K562 (cell line): ENCODE data around the gene TENT4A. TPM values are rescaled to one million over a fixed set of nuclear protein-coding genes. Genes with fewer than 3 reads are reported as not detected.

Source experiments
- ATAC-seq: fragments of 200-7000 bp; cut with Tn5 transposase; 3 replicates; pipeline ENCODE4 v1.9.1; 2020; ENCODE audit warnings: moderate library complexity
- BruUV-seq: library from RNA; stranded (reverse); fragments of 400-500 nt; replicated peaks from 2 replicates; lab custom pipeline; 2021; lab: Mats Ljungman, UMichigan
- CTCF ChIA-PET: fragments of 300-600 bp; formaldehyde crosslinking; extraction: SDS; loops from one replicate; lab custom pipeline; 2021; ENCODE audit warnings: low intra/inter-chr PET ratio; lab: Yijun Ruan, JAX
- POLR2A ChIA-PET: fragments of 300-600, 350-650 bp; sonication (Branson Sonifier 250); formaldehyde crosslinking; extraction: SDS; loops from one replicate; lab custom pipeline; 2021; ENCODE audit warnings: antibody characterized with exemption, inconsistent platforms; lab: Yijun Ruan, JAX
- DNase-seq, 4 experiments: peaks; one replicate each; pipeline versions ENCODE4 v3.0.0 to v3.0.0-alpha.2; 2011 to 2018; ENCODE audit warnings: low spot score in 3 of 4, mixed read lengths in 3 of 4; ENCODE audit errors: extremely low read depth in 1 of 4
- FAIRE-seq: peaks from 2 replicates; lab custom pipeline; 2011; peaks lifted over from hg19 to GRCh38; lab: Jason Lieb, UNC
- H2AFZ ChIP-seq: 2 replicates; pipeline ENCODE4 v1.6.0; 2011; ENCODE audit warnings: low read depth, low read length, control low read depth, inconsistent platforms
- H3K27ac ChIP-seq: fragments of 200-600 bp; 3 replicates; pipeline ENCODE4 v1.8.0; 2011; ENCODE audit warnings: low read depth, mild to moderate bottlenecking, control low read depth, inconsistent platforms, low read length, moderate library complexity, mixed read lengths; ENCODE audit errors: extremely low read depth
- H3K27me3 ChIP-seq, 2 experiments: fragments of 300-600 bp in 1 of 2; 2 replicates in 1 of 2; 3 replicates in 1 of 2; pipeline versions ENCODE4 v1.6.0 to v1.8.0; 2011; ENCODE audit warnings: inconsistent platforms in 2 of 2, low read length in 2 of 2, mild to moderate bottlenecking in 1 of 2, mixed read lengths in 1 of 2, moderate library complexity in 1 of 2; ENCODE audit not compliant: control insufficient read depth in 2 of 2, insufficient read depth in 2 of 2
- H3K36me3 ChIP-seq: fragments of 300-600 bp; 3 replicates; pipeline ENCODE4 v1.8.0; 2011; ENCODE audit warnings: mild to moderate bottlenecking, low read length, inconsistent platforms; ENCODE audit not compliant: control insufficient read depth, insufficient read depth
- H3K4me1 ChIP-seq, 2 experiments: fragments of 200-600 bp in 1 of 2; replicated peaks in 1 of 2; 2 replicates in 1 of 2; 3 replicates in 1 of 2; pipeline versions ENCODE4 v1.5.1 to v1.8.0; 2011; ENCODE audit warnings: inconsistent platforms in 2 of 2, low read length in 2 of 2, mild to moderate bottlenecking in 1 of 2, mixed read lengths in 1 of 2, moderate library complexity in 1 of 2; ENCODE audit not compliant: control insufficient read depth in 2 of 2, insufficient read depth in 2 of 2
- H3K4me2 ChIP-seq: 2 replicates; pipeline ENCODE4 v1.6.1; 2011; ENCODE audit warnings: low read length, control low read depth, inconsistent platforms, mixed read lengths; ENCODE audit not compliant: insufficient read depth
- H3K4me3 ChIP-seq: fragments of 200-600 bp; sonication (generic), shearing (Covaris generic); 2 replicates; pipeline ENCODE4 v1.5.1; 2016; ENCODE audit warnings: control low read depth, inconsistent platforms
- H3K79me2 ChIP-seq: fragments of 200-600 bp; 3 replicates; pipeline ENCODE4 v1.8.0; 2011; ENCODE audit warnings: low read length, inconsistent platforms; ENCODE audit not compliant: control insufficient read depth, insufficient read depth
- H3K9ac ChIP-seq, 2 experiments: 2 replicates each; pipeline versions ENCODE4 v1.6.0 to v1.6.1; 2011; ENCODE audit warnings: low read depth in 2 of 2, low read length in 2 of 2, control low read depth in 1 of 2, inconsistent platforms in 1 of 2, mild to moderate bottlenecking in 1 of 2, mixed read lengths in 1 of 2; ENCODE audit not compliant: insufficient read depth in 1 of 2
- H3K9me1 ChIP-seq: one replicate; pipeline ENCODE4 v1.6.0; 2011; ENCODE audit warnings: inconsistent platforms, mild to moderate bottlenecking, low read length, moderate library complexity; ENCODE audit not compliant: control insufficient read depth, insufficient read depth
- H3K9me3 ChIP-seq: replicated peaks from 2 replicates; pipeline ENCODE4 v1.5.1; 2011; ENCODE audit warnings: low read depth, low read length, inconsistent platforms; ENCODE audit not compliant: control insufficient read depth, insufficient read depth
- H4K20me1 ChIP-seq: replicated peaks from 2 replicates; pipeline ENCODE4 v1.6.1; 2011; ENCODE audit warnings: low read length, inconsistent platforms, mixed read lengths; ENCODE audit not compliant: control insufficient read depth, insufficient read depth
- CBX8 ChIP-seq: fragments of 200-600 bp; sonication (generic); IDR thresholded peaks from 2 replicates; pipeline ENCODE4 v1.6.1; 2012; ENCODE audit warnings: borderline replicate concordance, mixed run types, low read depth, mild to moderate bottlenecking, moderate library complexity, mixed read lengths, low read length, control low read depth, inconsistent platforms; ENCODE audit not compliant: poor library complexity, severe bottlenecking; ENCODE audit errors: extremely low read depth
- CHD4 ChIP-seq: fragments of 200-600 bp; sonication (generic); IDR thresholded peaks from 3 replicates; pipeline ENCODE4 v1.6.1; 2012; ENCODE audit warnings: low read depth, mild to moderate bottlenecking, mixed read lengths, low read length, inconsistent platforms; ENCODE audit not compliant: insufficient read depth, insufficient replicate concordance, poor library complexity, severe bottlenecking
- KLF16 ChIP-seq: IDR thresholded peaks from 2 replicates; pipeline ENCODE4 v1.6.1; 2016; ENCODE audit warnings: antibody characterized with exemption
- NCOA1 ChIP-seq: fragments of 450-650 bp; IDR thresholded peaks from 2 replicates; pipeline ENCODE4 v1.6.1; 2016; ENCODE audit warnings: low read depth
- SAP30 ChIP-seq: fragments of 200-600 bp; sonication (generic); IDR thresholded peaks from 2 replicates; pipeline ENCODE4 v1.6.1; 2012; ENCODE audit warnings: borderline replicate concordance, low read depth, mild to moderate bottlenecking, moderate library complexity, low read length, control low read depth, inconsistent platforms; ENCODE audit not compliant: insufficient read depth, poor library complexity, severe bottlenecking
- SREBF1 ChIP-seq: fragments of 150-350 bp; IDR thresholded peaks from 2 replicates; pipeline ENCODE4 v1.6.1; 2014; ENCODE audit warnings: antibody characterized with exemption, low read depth, low read length, borderline replicate concordance
- SRSF1 ChIP-seq: fragments of 200-400 bp; formaldehyde crosslinking; IDR thresholded peaks from 2 replicates; pipeline ENCODE4 v1.6.1; 2017; ENCODE audit warnings: mild to moderate bottlenecking, low read depth, low read length, moderate library complexity
- STAT5B ChIP-seq: fragments of 250-450 bp; sonication (Bioruptor Pico); IDR thresholded peaks from 2 replicates; pipeline ENCODE4 v1.8.0; 2021; ENCODE audit warnings: mild to moderate bottlenecking, inconsistent platforms
- TGIF2 ChIP-seq: sonication (generic); formaldehyde crosslinking; IDR thresholded peaks from 2 replicates; pipeline ENCODE4 v1.8.1; 2022; ENCODE audit warnings: mild to moderate bottlenecking, missing genetic modification reagents, moderate library complexity
- ZBTB1 ChIP-seq: sonication (generic); formaldehyde crosslinking; IDR thresholded peaks from 2 replicates; pipeline ENCODE4 v1.8.1; 2023; ENCODE audit warnings: missing genetic modification reagents, low read depth, mild to moderate bottlenecking, borderline replicate concordance
- ZEB2 ChIP-seq: fragments of 450-650 bp; IDR thresholded peaks from 2 replicates; pipeline ENCODE4 v1.6.1; 2016
- ZNF224 ChIP-seq: sonication (generic); formaldehyde crosslinking; IDR thresholded peaks from 2 replicates; pipeline ENCODE4 v1.8.0; 2022; ENCODE audit warnings: mild to moderate bottlenecking, missing genetic modification reagents
- ZNF57 ChIP-seq: fragments of 450-650 bp; formaldehyde crosslinking; IDR thresholded peaks from 2 replicates; pipeline ENCODE4 v1.4.0; 2020; ENCODE audit warnings: mild to moderate bottlenecking, moderate library complexity
- WGBS: fragments of 100-300 bp; shearing (Covaris generic); methylation state at CpG from one replicate; pipeline ENCODE4 v1.1.6; 2016; ENCODE audit warnings: low coverage, mixed read lengths; ENCODE audit not compliant: insufficient coverage; ENCODE audit errors: missing lambda C conversion rate; 5-methylcytosine and 5-hydroxymethylcytosine counted together
- in situ Hi-C: fragments of 300-500 bp; cut with MboI; formaldehyde crosslinking; loops from 4 replicates; pipeline ENCODE4 v1.15.0; 2018; ENCODE audit warnings: inconsistent platforms, mixed read lengths
- intact Hi-C: fragments of 100-400 bp; cut with micrococcal nuclease; formaldehyde crosslinking; loops from 2 replicates; pipeline ENCODE4 v1.14.2; 2022
- polyA plus RNA-seq, 8 experiments: library from polyadenylated mRNA; depleted of rRNA in 4 of 8; stranded (reverse) in 5 of 8; unstranded in 3 of 8; fragments of >200 nt; fragmentation: Nextera tagmentation in 2 of 8; fragmentation: Illumina TruSeq in 1 of 8; extraction: Ambion mirVana in 2 of 8; extraction: Trizol in 1 of 8; gene quantifications; 2 replicates each; pipeline versions ENCODE4 v1.2.1 to v1.2.3, GENCODE V29; 2011 to 2014; ENCODE audit warnings: inconsistent platforms in 1 of 8, missing spikeins in 1 of 8
- total RNA-seq, 7 experiments: library from RNA; depleted of rRNA in 6 of 7; stranded (reverse); fragments of >200 nt in 6 of 7; fragmentation: Illumina TruSeq in 2 of 7; extraction: Trizol in 2 of 7; gene quantifications; 2 replicates each; pipeline versions ENCODE4 v1.2.1 to v1.2.3, GENCODE V29; 2011 to 2021; ENCODE audit warnings: low replicate concordance in 1 of 7
- TF ChIP-seq, protein P1 (sequence below): sonication (generic); formaldehyde crosslinking; IDR thresholded peaks from 2 replicates; pipeline ENCODE4 v1.8.1; 2023; ENCODE audit warnings: mild to moderate bottlenecking, missing genetic modification reagents
- TF ChIP-seq, protein P2 (sequence below): fragments of 250-450 bp; sonication (Bioruptor Pico); IDR thresholded peaks from 2 replicates; pipeline ENCODE4 v1.8.0; 2021; ENCODE audit warnings: moderate library complexity, mild to moderate bottlenecking, inconsistent platforms

Gene TENT4A
- total and polyA plus RNA-seq, 9 of the 15 experiments (the other 6 are each of a cell fraction or from before 2014, with no cell fraction given): 1.3 to 27.3 (median 13.0) TPM

DNA sequence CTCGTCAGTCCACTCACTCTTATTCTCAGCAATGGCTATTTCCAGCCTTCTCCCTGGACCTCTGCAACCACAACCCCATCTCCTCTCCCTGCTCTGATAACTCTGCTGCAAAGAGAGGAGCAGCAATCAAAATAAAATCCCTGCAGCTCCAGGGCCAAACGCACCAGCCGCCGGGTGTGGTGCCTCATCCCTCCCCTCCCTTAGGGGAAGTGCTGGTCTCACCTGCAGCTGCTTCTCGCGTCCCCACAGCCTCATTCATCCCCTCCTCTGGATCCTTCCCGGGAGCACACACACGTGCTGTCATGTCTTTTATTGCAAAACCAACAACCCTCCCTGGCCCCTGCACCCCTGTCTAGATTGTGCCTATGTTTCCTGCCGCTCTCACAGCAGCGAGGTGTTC lies 77.8 kb downstream of the TENT4A start:
- CTCF ChIA-PET: no interaction called here

More for the DNA sequence above, 77.8 kb downstream of the TENT4A start:
- H3K27me3 ChIP-seq: peaks cover 32 to 51% of the 10 kb centered on the region in 2 experiments; a peak in 4 of 5 replicates
- intact Hi-C loops: no loop called here
- FAIRE-seq (no peak), ATAC-seq (no peak), DNase-seq (no peak)
- no peaks in the 10 kb centered on the region for H3K36me3 ChIP-seq
- no peak overlapping the region for H3K27ac ChIP-seq
- no peaks in the 10 kb centered on the region; a peak in 1 of 5 replicates for H3K4me1 ChIP-seq
- no peaks in the 10 kb centered on the region for H3K9me1 ChIP-seq
- H3K4me2 ChIP-seq: no peak overlapping the region
- no TSS peak for BruUV-seq
- H3K4me3 ChIP-seq: no peak overlapping the region
- in situ Hi-C loops: no loop called here
- H3K79me2 ChIP-seq: no peaks in the 10 kb centered on the region
- TF ChIP-seq, protein P1, sequence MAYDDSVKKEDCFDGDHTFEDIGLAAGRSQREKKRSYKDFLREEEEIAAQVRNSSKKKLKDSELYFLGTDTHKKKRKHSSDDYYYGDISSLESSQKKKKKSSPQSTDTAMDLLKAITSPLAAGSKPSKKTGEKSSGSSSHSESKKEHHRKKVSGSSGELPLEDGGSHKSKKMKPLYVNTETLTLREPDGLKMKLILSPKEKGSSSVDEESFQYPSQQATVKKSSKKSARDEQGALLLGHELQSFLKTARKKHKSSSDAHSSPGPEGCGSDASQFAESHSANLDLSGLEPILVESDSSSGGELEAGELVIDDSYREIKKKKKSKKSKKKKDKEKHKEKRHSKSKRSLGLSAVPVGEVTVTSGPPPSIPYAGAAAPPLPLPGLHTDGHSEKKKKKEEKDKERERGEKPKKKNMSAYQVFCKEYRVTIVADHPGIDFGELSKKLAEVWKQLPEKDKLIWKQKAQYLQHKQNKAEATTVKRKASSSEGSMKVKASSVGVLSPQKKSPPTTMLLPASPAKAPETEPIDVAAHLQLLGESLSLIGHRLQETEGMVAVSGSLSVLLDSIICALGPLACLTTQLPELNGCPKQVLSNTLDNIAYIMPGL (CRISPR knock-in tag): no peak
- TF ChIP-seq, protein P2, sequence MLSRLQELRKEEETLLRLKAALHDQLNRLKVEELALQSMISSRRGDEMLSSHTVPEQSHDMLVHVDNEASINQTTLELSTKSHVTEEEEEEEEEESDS (CRISPR knock-in tag): no peak
- TF ChIP-seq SAP30: no peak
- no peak for TF ChIP-seq ZNF224 (CRISPR knock-in tag)
- no peak for TF ChIP-seq ZNF57 (CRISPR knock-in tag)
- TF ChIP-seq NCOA1: no peak
- TF ChIP-seq SRSF1: no peak
- no peak for TF ChIP-seq STAT5B (CRISPR knock-in tag)
- no peak for TF ChIP-seq SREBF1
- no peak for TF ChIP-seq ZBTB1 (CRISPR knock-in tag)
- no peak for TF ChIP-seq CHD4
- no peak for TF ChIP-seq CBX8
- TF ChIP-seq TGIF2: no peak
- no peak for TF ChIP-seq KLF16
- TF ChIP-seq ZEB2: no peak
- no peaks in the 10 kb centered on the region; the same call in 1 of the 2 replicates for H4K20me1 ChIP-seq
- no peak overlapping the region for H2AFZ ChIP-seq
- POLR2A ChIA-PET: interaction anchor here (0.7 kb wide), 1 partner anchor 858 kb away, joined by 3 read pairs; no protein-coding TSS in a partner anchor
- no peaks in the 10 kb centered on the region for H3K9me3 ChIP-seq
- WGBS: 0% methylated on average over 10 of the region's 10 CpGs
- H3K9ac ChIP-seq: no peak overlapping the region
